ENCODE results near the gene TRIM9. TPM values are rescaled to one million over a fixed set of nuclear protein-coding genes. Genes with fewer than 3 reads are reported as not detected.

Gene TRIM9
- total RNA-seq, 1 experiment from 2014 or later, result 9.8 TPM

DNA sequence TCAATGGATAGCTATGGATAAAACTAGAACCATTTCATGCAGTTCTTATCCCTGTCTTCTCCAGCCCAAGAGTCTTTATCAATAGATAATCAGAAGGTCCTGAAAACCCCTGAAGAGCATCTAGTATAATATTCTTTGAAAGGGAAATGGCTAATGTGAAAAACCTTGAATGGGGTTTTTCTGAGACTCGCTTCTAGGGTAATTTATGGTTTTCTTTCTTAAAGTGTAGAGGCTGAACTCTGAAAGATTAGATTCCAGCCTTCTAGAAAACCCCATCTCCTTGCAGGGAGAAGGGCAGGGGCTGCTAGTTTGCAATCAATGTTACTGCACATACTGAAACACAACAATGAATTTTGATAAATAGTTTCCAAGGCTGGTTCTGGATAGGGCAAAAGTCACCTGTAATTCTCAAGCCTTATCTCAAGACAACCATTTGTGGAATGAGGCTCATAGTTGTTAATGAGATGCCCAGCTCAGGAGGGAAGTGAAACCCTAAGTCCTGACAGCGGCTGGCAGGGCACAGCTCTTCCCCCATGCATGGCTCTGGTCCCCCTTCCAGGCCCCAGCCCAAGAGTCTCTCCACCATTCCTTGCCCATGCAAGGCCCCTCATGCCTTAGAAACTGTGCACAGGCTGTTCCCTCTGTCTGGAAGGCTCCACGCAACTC, 116.9 kb downstream of the TRIM9 start:
- POLR2A ChIA-PET (ENCODE audit: low non-redundant PET), result interaction anchor here (0.9 kb wide), 1 partner anchor 16 kb away, joined by 3 read pairs; no protein-coding TSS in a partner anchor
- Histone ChIP-seq H3K27me3 (replicated peaks; ENCODE audit: insufficient read depth, low read depth, low read length, poor library complexity) (no peaks in the 10 kb centered on the region), H3K36me3 (ENCODE audit: insufficient read depth, low read length, poor library complexity, severe bottlenecking) (no peaks in the 10 kb centered on the region), H3K4me3 (ENCODE audit: low read depth, low read length, poor library complexity, severe bottlenecking) (no peak overlapping the region), H3K4me1 (ENCODE audit: insufficient read depth, low read length, poor library complexity, severe bottlenecking) (no peaks in the 10 kb centered on the region), H3K9me3 (ENCODE audit: low read depth, low read length, poor library complexity, severe bottlenecking) (no peaks in the 10 kb centered on the region), H3K27ac (ENCODE audit: low read depth, low read length, poor library complexity, severe bottlenecking) (no peak overlapping the region)
- DNase-seq (ENCODE audit: low spot score), result no peak
- CTCF ChIA-PET, result no interaction called here
- BruUV-seq (replicated peaks), result no TSS peak
- intact Hi-C loops (cut with micrococcal nuclease; ENCODE audit: unreplicated experiment), result no loop called here
- TF ChIP-seq EZH2 (IDR thresholded peaks at IDR 0.05; ENCODE audit: borderline replicate concordance, low read depth, low read length, poor library complexity, severe bottlenecking), result no peak
- TF ChIP-seq, protein P1, sequence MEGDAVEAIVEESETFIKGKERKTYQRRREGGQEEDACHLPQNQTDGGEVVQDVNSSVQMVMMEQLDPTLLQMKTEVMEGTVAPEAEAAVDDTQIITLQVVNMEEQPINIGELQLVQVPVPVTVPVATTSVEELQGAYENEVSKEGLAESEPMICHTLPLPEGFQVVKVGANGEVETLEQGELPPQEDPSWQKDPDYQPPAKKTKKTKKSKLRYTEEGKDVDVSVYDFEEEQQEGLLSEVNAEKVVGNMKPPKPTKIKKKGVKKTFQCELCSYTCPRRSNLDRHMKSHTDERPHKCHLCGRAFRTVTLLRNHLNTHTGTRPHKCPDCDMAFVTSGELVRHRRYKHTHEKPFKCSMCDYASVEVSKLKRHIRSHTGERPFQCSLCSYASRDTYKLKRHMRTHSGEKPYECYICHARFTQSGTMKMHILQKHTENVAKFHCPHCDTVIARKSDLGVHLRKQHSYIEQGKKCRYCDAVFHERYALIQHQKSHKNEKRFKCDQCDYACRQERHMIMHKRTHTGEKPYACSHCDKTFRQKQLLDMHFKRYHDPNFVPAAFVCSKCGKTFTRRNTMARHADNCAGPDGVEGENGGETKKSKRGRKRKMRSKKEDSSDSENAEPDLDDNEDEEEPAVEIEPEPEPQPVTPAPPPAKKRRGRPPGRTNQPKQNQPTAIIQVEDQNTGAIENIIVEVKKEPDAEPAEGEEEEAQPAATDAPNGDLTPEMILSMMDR (conservative IDR thresholded peaks at IDR 0.05; ENCODE audit: low read depth, low read length), result no peak

DNA sequence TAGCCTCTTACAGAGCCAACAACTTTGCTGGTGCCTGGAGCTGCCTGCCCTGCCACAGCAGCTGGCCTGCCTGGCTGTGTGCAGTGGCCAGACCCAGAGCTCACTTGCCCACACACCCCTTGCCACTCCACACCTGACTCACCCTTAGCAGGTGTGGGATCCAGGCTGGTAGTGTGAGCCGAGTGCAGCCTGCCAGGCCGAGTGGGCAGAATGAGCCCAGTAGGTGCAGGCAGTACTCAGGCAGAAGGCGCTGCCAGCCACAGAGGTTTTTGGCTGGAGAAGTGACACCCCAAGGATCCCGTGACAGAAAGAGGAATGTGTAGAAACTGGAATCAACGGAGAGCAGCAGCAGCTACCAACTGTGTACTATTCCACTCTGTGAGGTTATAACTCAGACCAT, 120.8 kb downstream of the TRIM9 start:
- Histone ChIP-seq H3K27me3 (replicated peaks; ENCODE audit: insufficient read depth, low read depth, low read length, poor library complexity) (no peaks in the 10 kb centered on the region), H3K9me3 (ENCODE audit: low read depth, low read length, poor library complexity, severe bottlenecking) (no peaks in the 10 kb centered on the region), H3K27ac (ENCODE audit: low read depth, low read length, poor library complexity, severe bottlenecking) (no peak overlapping the region), H3K36me3 (ENCODE audit: insufficient read depth, low read length, poor library complexity, severe bottlenecking) (no peaks in the 10 kb centered on the region), H3K4me3 (ENCODE audit: low read depth, low read length, poor library complexity, severe bottlenecking) (no peak overlapping the region), H3K4me1 (ENCODE audit: insufficient read depth, low read length, poor library complexity, severe bottlenecking) (no peaks in the 10 kb centered on the region)
- TF ChIP-seq, protein P1 (conservative IDR thresholded peaks at IDR 0.05; ENCODE audit: low read depth, low read length), result no peak
- no peak for TF ChIP-seq EZH2 (IDR thresholded peaks at IDR 0.05; ENCODE audit: borderline replicate concordance, low read depth, low read length, poor library complexity, severe bottlenecking)
- POLR2A ChIA-PET (ENCODE audit: low non-redundant PET), result no interaction called here
- no TSS peak for BruUV-seq (replicated peaks)
- DNase-seq (ENCODE audit: low spot score), result no peak
- CTCF ChIA-PET, result no interaction called here
- intact Hi-C loops (cut with micrococcal nuclease; ENCODE audit: unreplicated experiment), result no loop called here

DNA sequence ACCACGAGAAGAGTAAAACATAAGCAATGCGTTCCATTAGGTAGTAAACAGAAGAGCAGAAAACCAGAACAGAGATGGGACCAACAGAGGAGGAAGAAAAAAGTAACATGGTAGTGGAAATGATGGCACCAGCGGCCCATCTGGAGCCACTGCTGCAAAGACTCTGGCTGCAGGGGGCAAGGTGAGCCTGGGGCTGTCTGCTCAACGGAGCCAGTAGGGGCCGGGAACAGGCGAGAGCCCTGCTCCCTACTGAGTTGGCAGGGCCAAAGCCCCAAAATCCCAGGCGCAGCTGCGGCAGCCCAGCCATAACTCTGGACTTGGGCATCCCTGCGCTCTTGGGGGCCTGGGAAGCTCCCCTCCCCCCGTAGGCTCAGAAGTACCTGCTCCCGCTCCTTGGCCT, 122.2 kb downstream of the TRIM9 start:
- intact Hi-C loops (cut with micrococcal nuclease; ENCODE audit: unreplicated experiment), result no loop called here
- TF ChIP-seq, protein P1 (conservative IDR thresholded peaks at IDR 0.05; ENCODE audit: low read depth, low read length), result no peak
- no peak for TF ChIP-seq EZH2 (IDR thresholded peaks at IDR 0.05; ENCODE audit: borderline replicate concordance, low read depth, low read length, poor library complexity, severe bottlenecking)
- no peaks in the 10 kb centered on the region for H3K36me3 ChIP-seq (ENCODE audit: insufficient read depth, low read length, poor library complexity, severe bottlenecking)
- CTCF ChIA-PET, result no interaction called here
- POLR2A ChIA-PET (ENCODE audit: low non-redundant PET), result interaction anchor here (0.6 kb wide), 1 partner anchor 68 kb away, joined by 3 read pairs; no protein-coding TSS in a partner anchor
- no TSS peak for BruUV-seq (replicated peaks)
- no peak overlapping the region for H3K4me3 ChIP-seq (ENCODE audit: low read depth, low read length, poor library complexity, severe bottlenecking)
- H3K27ac ChIP-seq (ENCODE audit: low read depth, low read length, poor library complexity, severe bottlenecking), result no peak overlapping the region
- no peaks in the 10 kb centered on the region for H3K9me3 ChIP-seq (ENCODE audit: low read depth, low read length, poor library complexity, severe bottlenecking)
- no peak for DNase-seq (ENCODE audit: low spot score)
- no peaks in the 10 kb centered on the region for H3K27me3 ChIP-seq (replicated peaks; ENCODE audit: insufficient read depth, low read depth, low read length, poor library complexity)
- no peaks in the 10 kb centered on the region for H3K4me1 ChIP-seq (ENCODE audit: insufficient read depth, low read length, poor library complexity, severe bottlenecking)

All from A673 (cell line).